HG02870 (cell line): Measurements from ENCODE around the gene ADAM19.
"Not testable (repeated sequence)": the region's sequence is repeated elsewhere in the genome, so short reads cannot be mapped to it uniquely, and the experiment has no call there.

Experiments used
- ATAC-seq: cut with Tn5 transposase; IDR thresholded peaks from one replicate; pipeline ENCODE4 v1.9.1; 2021; ENCODE audit warnings: mild to moderate bottlenecking, moderate library complexity; ENCODE audit not compliant: unreplicated experiment

ADAM19 gene

GRCh38 chr5:157443041-157443549 is 132.5 kb downstream of the ADAM19 start:
- ATAC-seq: no peak

- no peak for ATAC-seq
These were observed 141.5 kb downstream of the ADAM19 start for GRCh38 chr5:157434096-157434495.

- no peak for ATAC-seq
These were observed 143.9 kb downstream of the ADAM19 start for GRCh38 chr5:157431544-157432200.

- not testable (repeated sequence) for ATAC-seq
These were observed 145.7 kb downstream of the ADAM19 start for GRCh38 chr5:157429920-157430319.
